Measurements from ENCODE around the gene SCN2B.
A peak's percentile ranks its signal among the peaks of the same experiment; 100 is the strongest.

SCN2B gene

GRCh38 chr11:118146554-118146953, 29.9 kb downstream of the SCN2B start:
- no peak for DNase-seq (ENCODE audit: low spot score)
- no peak for TF ChIP-seq CTCF (IDR thresholded peaks at IDR 0.05; ENCODE audit: borderline replicate concordance, control extremely low read depth, extremely low read depth, insufficient read depth, missing control alignments)
- in situ Hi-C loops (cut with MboI; ENCODE audit: low sequenced_read_pairs, unreplicated experiment): no loop called here

DNA sequence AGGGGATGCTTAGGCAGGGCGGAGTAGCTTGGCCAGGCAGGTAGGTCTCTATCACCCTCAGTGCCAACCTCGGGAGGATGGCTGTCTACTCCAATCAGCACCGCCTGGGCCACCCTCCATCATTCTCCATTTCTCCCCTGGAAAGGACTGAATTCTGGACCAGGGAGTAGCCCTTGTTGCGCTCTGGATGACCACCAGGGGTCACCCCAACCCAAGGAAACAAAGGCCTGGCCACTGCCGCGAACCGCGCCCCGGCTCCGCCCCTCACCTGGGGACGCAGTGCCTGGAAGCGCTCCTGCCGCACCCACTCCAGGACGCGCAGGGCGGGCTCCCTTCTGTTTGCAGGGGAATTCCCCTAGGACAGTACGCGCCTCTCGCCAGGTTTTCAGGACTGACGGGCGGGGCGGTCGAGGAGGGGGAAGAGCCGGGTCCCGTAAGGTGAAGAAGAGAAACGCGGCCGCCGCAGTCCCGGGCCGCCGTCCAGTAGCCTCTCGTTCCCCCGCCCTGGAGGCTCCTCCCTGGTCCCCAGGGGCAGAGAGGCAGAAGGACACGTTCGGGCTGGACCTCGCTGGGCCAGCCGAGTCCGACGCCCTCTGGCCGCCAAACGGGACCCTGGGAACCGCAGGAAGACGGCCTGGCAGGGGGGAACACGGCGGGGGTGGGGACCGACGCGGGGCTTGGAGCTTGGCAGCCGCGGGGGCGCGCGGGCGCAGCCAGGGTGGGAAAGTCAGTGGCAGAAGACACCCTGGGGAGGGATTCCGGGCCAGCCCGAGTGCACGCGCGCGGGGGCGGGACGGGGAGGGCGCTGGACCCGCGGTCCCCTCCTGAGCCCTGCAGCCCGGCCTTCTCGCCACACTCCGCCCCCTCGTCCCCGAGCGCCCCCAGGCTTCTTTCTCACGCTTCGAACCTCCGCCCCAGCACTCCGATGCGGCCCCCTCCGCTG, 30.9 kb downstream of the SCN2B start:
- TF ChIP-seq CTCF (IDR thresholded peaks at IDR 0.05; ENCODE audit: borderline replicate concordance, control extremely low read depth, extremely low read depth, insufficient read depth, missing control alignments): peak; percentile 91
- in situ Hi-C loops (cut with MboI; ENCODE audit: low sequenced_read_pairs, unreplicated experiment): no loop called here
- DNase-seq (ENCODE audit: low spot score): peak; percentile 97

- in situ Hi-C loops (cut with MboI; ENCODE audit: low sequenced_read_pairs, unreplicated experiment): no loop called here
- no peak for DNase-seq (ENCODE audit: low spot score)
- TF ChIP-seq CTCF (IDR thresholded peaks at IDR 0.05; ENCODE audit: borderline replicate concordance, control extremely low read depth, extremely low read depth, insufficient read depth, missing control alignments): no peak
These were observed 31.9 kb downstream of the SCN2B start for GRCh38 chr11:118144301-118145268.

GRCh38 chr11:118143661-118144185, 32.7 kb downstream of the SCN2B start:
- no peak for TF ChIP-seq CTCF (IDR thresholded peaks at IDR 0.05; ENCODE audit: borderline replicate concordance, control extremely low read depth, extremely low read depth, insufficient read depth, missing control alignments)
- in situ Hi-C loops (cut with MboI; ENCODE audit: low sequenced_read_pairs, unreplicated experiment): no loop called here
- no peak for DNase-seq (ENCODE audit: low spot score)

- in situ Hi-C loops (cut with MboI; ENCODE audit: low sequenced_read_pairs, unreplicated experiment): no loop called here
- no peak for TF ChIP-seq CTCF (IDR thresholded peaks at IDR 0.05; ENCODE audit: borderline replicate concordance, control extremely low read depth, extremely low read depth, insufficient read depth, missing control alignments)
- DNase-seq (ENCODE audit: low spot score): no peak
These were observed 33.6 kb downstream of the SCN2B start for GRCh38 chr11:118142809-118143208.

GRCh38 chr11:118142081-118142480, 34.4 kb downstream of the SCN2B start:
- in situ Hi-C loops (cut with MboI; ENCODE audit: low sequenced_read_pairs, unreplicated experiment): no loop called here
- no peak for TF ChIP-seq CTCF (IDR thresholded peaks at IDR 0.05; ENCODE audit: borderline replicate concordance, control extremely low read depth, extremely low read depth, insufficient read depth, missing control alignments)
- no peak for DNase-seq (ENCODE audit: low spot score)
